ENCODE data around the gene CD300LB.
"Not testable (repeated sequence)": the region's sequence is repeated elsewhere in the genome, so short reads cannot be mapped to it uniquely, and the experiment has no call there.

The CD300LB gene

GRCh38 chr17:74527756-74528155 is 3.5 kb downstream of the CD300LB start:
- H3K4me3 ChIP-seq (ENCODE audit: low read length), result no peak overlapping the region
- no peaks in the 10 kb centered on the region for H3K4me1 ChIP-seq (ENCODE audit: insufficient read depth, low read length)
- no peaks in the 10 kb centered on the region for H3K9me3 ChIP-seq (ENCODE audit: low read length)
- H2AFZ ChIP-seq (ENCODE audit: low read depth, low read length), result no peak overlapping the region
- H3K27me3 ChIP-seq (ENCODE audit: insufficient read depth, low read length), result no peaks in the 10 kb centered on the region
- no peaks in the 10 kb centered on the region for H3K36me3 ChIP-seq (ENCODE audit: insufficient read depth, low read length)

- no peaks in the 10 kb centered on the region for H3K27me3 ChIP-seq (ENCODE audit: insufficient read depth, low read length)
- no peak overlapping the region for H2AFZ ChIP-seq (ENCODE audit: low read depth, low read length)
- no peaks in the 10 kb centered on the region for H3K4me1 ChIP-seq (ENCODE audit: insufficient read depth, low read length)
- no peaks in the 10 kb centered on the region for H3K9me3 ChIP-seq (ENCODE audit: low read length)
- no peaks in the 10 kb centered on the region for H3K36me3 ChIP-seq (ENCODE audit: insufficient read depth, low read length)
- H3K4me3 ChIP-seq (ENCODE audit: low read length), result no peak overlapping the region
Observed at GRCh38 chr17:74527081-74527480, 4.2 kb downstream of the CD300LB start.

- Histone ChIP-seq H2AFZ (ENCODE audit: low read depth, low read length) (no peak overlapping the region), H3K27me3 (ENCODE audit: insufficient read depth, low read length) (no peaks in the 10 kb centered on the region), H3K36me3 (ENCODE audit: insufficient read depth, low read length) (no peaks in the 10 kb centered on the region), H3K4me3 (ENCODE audit: low read length) (no peak overlapping the region), H3K4me1 (ENCODE audit: insufficient read depth, low read length) (no peaks in the 10 kb centered on the region), H3K9me3 (ENCODE audit: low read length) (no peaks in the 10 kb centered on the region)
Observed at GRCh38 chr17:74526681-74527080, 4.6 kb downstream of the CD300LB start.

- no peaks in the 10 kb centered on the region for H3K36me3 ChIP-seq (ENCODE audit: insufficient read depth, low read length)
- no peaks in the 10 kb centered on the region for H3K27me3 ChIP-seq (ENCODE audit: insufficient read depth, low read length)
- H3K4me1 ChIP-seq (ENCODE audit: insufficient read depth, low read length), result no peaks in the 10 kb centered on the region
- no peaks in the 10 kb centered on the region for H3K9me3 ChIP-seq (ENCODE audit: low read length)
- H3K4me3 ChIP-seq (ENCODE audit: low read length), result no peak overlapping the region
- H2AFZ ChIP-seq (ENCODE audit: low read depth, low read length), result no peak overlapping the region
Observed at GRCh38 chr17:74525781-74526288, 5.4 kb downstream of the CD300LB start.

GRCh38 chr17:74525465-74525725 is 5.9 kb downstream of the CD300LB start:
- Histone ChIP-seq H3K36me3 (ENCODE audit: insufficient read depth, low read length) (no peaks in the 10 kb centered on the region), H3K4me1 (ENCODE audit: insufficient read depth, low read length) (no peaks in the 10 kb centered on the region), H3K4me3 (ENCODE audit: low read length) (no peak overlapping the region), H3K27me3 (ENCODE audit: insufficient read depth, low read length) (no peaks in the 10 kb centered on the region), H3K9me3 (ENCODE audit: low read length) (no peaks in the 10 kb centered on the region), H2AFZ (ENCODE audit: low read depth, low read length) (no peak overlapping the region)

- H3K9me3 ChIP-seq (ENCODE audit: low read length), result no peaks in the 10 kb centered on the region
- H3K4me3 ChIP-seq (ENCODE audit: low read length), result no peak overlapping the region
- no peaks in the 10 kb centered on the region for H3K36me3 ChIP-seq (ENCODE audit: insufficient read depth, low read length)
- no peaks in the 10 kb centered on the region for H3K27me3 ChIP-seq (ENCODE audit: insufficient read depth, low read length)
- no peak overlapping the region for H2AFZ ChIP-seq (ENCODE audit: low read depth, low read length)
- H3K4me1 ChIP-seq (ENCODE audit: insufficient read depth, low read length), result no peaks in the 10 kb centered on the region
Observed at GRCh38 chr17:74524653-74525464, 6.4 kb downstream of the CD300LB start.

GRCh38 chr17:74523308-74523707 is 8.0 kb downstream of the CD300LB start:
- Histone ChIP-seq H3K4me3 (ENCODE audit: low read length) (no peak overlapping the region), H3K27me3 (ENCODE audit: insufficient read depth, low read length) (no peaks in the 10 kb centered on the region), H3K4me1 (ENCODE audit: insufficient read depth, low read length) (no peaks in the 10 kb centered on the region), H2AFZ (ENCODE audit: low read depth, low read length) (no peak overlapping the region), H3K9me3 (ENCODE audit: low read length) (no peaks in the 10 kb centered on the region), H3K36me3 (ENCODE audit: insufficient read depth, low read length) (no peaks in the 10 kb centered on the region)

- no peaks in the 10 kb centered on the region for H3K4me1 ChIP-seq (ENCODE audit: insufficient read depth, low read length)
- H3K9me3 ChIP-seq (ENCODE audit: low read length), result no peaks in the 10 kb centered on the region
- no peak overlapping the region for H2AFZ ChIP-seq (ENCODE audit: low read depth, low read length)
Observed at GRCh38 chr17:74522381-74523105, 8.7 kb downstream of the CD300LB start.

GRCh38 chr17:74521701-74522201 is 9.5 kb downstream of the CD300LB start:
- Histone ChIP-seq H3K4me3 (ENCODE audit: low read length) (no peak overlapping the region), H3K27me3 (ENCODE audit: insufficient read depth, low read length) (no peaks in the 10 kb centered on the region), H2AFZ (ENCODE audit: low read depth, low read length) (no peak overlapping the region), H3K36me3 (ENCODE audit: insufficient read depth, low read length) (no peaks in the 10 kb centered on the region), H3K4me1 (ENCODE audit: insufficient read depth, low read length) (no peaks in the 10 kb centered on the region), H3K9me3 (ENCODE audit: low read length) (no peaks in the 10 kb centered on the region)

More at GRCh38 chr17:74522381-74523105, 8.7 kb downstream of the CD300LB start:
- Histone ChIP-seq H3K27me3 (ENCODE audit: insufficient read depth, low read length) (no peaks in the 10 kb centered on the region), H3K36me3 (ENCODE audit: insufficient read depth, low read length) (no peaks in the 10 kb centered on the region), H3K4me3 (ENCODE audit: low read length) (no peak overlapping the region)

GRCh38 chr17:74520790-74521480 is 10.3 kb downstream of the CD300LB start:
- no peaks in the 10 kb centered on the region for H3K27me3 ChIP-seq (ENCODE audit: insufficient read depth, low read length)
- H2AFZ ChIP-seq (ENCODE audit: low read depth, low read length), result no peak overlapping the region
- no peaks in the 10 kb centered on the region for H3K9me3 ChIP-seq (ENCODE audit: low read length)
- H3K4me1 ChIP-seq (ENCODE audit: insufficient read depth, low read length), result no peaks in the 10 kb centered on the region
- no peak overlapping the region for H3K4me3 ChIP-seq (ENCODE audit: low read length)
- H3K36me3 ChIP-seq (ENCODE audit: insufficient read depth, low read length), result no peaks in the 10 kb centered on the region

- no peaks in the 10 kb centered on the region for H3K27me3 ChIP-seq (ENCODE audit: insufficient read depth, low read length)
- H3K9me3 ChIP-seq (ENCODE audit: low read length), result no peaks in the 10 kb centered on the region
- H3K36me3 ChIP-seq (ENCODE audit: insufficient read depth, low read length), result no peaks in the 10 kb centered on the region
- no peak overlapping the region for H2AFZ ChIP-seq (ENCODE audit: low read depth, low read length)
- H3K4me1 ChIP-seq (ENCODE audit: insufficient read depth, low read length), result no peaks in the 10 kb centered on the region
- no peak overlapping the region for H3K4me3 ChIP-seq (ENCODE audit: low read length)
Observed at GRCh38 chr17:74520016-74520434, 11.2 kb downstream of the CD300LB start.

- not testable (repeated sequence) for H2AFZ ChIP-seq (ENCODE audit: low read depth, low read length); H3K9me3 ChIP-seq (ENCODE audit: low read length); H3K4me1 ChIP-seq (ENCODE audit: insufficient read depth, low read length); H3K4me3 ChIP-seq (ENCODE audit: low read length); H3K27me3 ChIP-seq (ENCODE audit: insufficient read depth, low read length); H3K36me3 ChIP-seq (ENCODE audit: insufficient read depth, low read length)
Observed at GRCh38 chr17:74518413-74518981, 12.8 kb downstream of the CD300LB start.
